NCI-H187 treated with DMSO at 0.1 percent for 48 hours (cell line): ENCODE data around the gene GRIA4.
"Not testable (repeated sequence)": the region's sequence is repeated elsewhere in the genome, so short reads cannot be mapped to it uniquely, and the experiment has no call there.

Experiments used
- DNase-seq: peaks from one replicate; lab custom pipeline; 2025; lab: John Stamatoyannopoulos, UW

The GRIA4 gene

DNA sequence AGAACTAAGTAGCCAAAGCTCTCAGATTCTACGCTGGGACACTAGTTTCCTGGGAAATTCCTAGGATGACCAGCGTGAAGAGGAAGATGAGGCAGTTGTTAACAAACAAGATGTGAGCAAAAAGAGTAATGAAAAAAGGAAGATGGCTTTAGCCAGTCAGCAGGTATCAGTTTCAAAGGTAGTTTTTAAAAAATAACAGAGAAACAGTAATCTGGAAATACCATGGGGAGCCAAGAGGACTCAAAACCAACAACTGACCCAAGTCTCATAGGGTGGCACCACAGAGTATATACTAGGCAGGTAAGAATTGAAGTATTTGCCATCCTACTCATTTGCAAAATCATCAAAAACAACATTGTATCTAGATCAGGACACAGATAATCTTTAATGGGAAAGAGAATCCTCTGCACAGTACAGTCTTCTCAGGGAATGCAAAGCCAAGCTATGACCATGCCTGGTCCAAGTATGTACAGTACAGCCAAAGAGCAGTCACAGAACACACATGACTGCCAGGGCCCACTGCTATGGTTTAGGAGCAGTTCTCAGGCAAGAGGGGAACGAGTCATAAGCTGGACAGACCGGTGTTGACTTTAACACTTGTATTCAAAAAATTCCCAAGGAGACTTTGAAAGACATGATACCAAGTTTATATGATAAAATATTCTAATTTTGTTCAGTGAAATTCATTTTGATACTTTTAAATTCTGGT is 391.6 kb downstream of the GRIA4 start:
- DNase-seq: no peak

DNA sequence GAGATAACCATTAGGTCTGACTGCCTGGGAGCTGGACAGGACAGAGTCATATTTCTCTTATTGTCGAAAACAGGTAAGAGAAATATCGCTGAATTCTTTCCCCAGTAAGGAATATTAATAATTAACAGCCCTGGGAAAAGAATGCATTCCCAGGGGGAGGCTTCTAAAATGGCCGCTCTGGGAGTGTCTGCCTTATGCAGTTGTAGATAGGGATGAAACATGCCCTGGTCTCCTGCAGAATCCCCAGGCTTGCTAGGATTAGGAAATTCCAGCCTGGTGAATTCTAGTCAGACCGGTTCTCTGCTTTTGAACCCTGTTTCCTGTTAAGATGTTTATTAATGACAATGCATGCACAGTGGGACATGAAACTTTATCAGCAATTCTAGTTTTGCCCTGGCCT is 393.2 kb downstream of the GRIA4 start:
- not testable (repeated sequence) for DNase-seq

DNA sequence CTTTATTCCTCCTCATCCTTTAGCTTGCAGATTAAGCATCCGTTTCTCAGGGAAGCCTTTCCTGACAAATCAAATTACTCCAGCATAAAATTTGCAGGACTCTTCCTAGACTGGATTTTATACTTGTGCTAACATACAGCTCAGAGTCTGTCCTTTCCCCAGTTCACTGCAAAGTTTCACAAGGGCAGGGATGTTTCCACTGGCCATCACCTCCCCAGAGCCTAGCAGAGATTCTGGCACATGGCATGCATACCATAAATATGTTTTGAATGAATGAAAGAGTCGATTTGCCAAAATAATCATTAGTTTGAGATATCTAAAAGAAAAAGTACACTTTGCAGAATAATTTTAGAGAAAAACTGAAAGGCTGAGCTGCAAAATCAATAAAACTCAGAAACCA is 401.6 kb downstream of the GRIA4 start:
- no peak for DNase-seq

DNA sequence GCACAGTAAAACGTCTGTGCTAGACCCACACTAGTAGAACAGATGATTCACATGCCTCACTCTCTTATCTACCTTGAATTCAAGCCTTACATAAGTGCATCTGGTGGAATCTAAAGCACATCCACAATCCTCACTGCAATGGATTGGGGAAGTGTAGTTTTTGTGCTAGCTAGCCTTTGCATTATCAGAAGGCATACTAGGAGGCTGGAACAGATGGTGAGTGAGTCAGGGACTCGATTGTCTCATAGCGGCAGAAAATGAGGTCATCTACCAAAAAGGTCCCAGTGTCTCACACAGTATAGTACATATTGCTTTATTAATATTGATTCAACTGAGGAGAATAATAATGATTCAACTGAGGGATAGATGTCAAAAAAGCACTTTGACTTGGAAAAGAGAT is 402.9 kb downstream of the GRIA4 start:
- no peak for DNase-seq

DNA sequence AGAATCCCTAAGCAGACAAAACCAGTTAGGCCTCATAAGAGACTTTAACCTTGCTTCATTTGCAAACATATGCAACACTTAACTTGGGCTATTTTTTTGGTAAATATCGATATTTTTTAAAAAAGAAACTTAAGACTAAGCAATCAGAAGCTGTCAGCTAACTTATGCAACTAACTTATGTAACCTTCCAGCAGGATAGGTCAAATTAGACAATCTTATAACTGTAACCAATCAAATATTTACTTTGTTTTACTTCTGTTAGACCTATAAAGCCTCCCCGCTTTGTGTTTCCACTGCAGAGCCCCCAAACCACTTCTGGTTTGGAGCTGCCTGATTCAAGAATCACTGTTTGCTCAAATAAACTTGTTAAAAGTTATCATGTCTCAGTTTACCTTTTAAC is 404.2 kb downstream of the GRIA4 start:
- DNase-seq: no peak

DNA sequence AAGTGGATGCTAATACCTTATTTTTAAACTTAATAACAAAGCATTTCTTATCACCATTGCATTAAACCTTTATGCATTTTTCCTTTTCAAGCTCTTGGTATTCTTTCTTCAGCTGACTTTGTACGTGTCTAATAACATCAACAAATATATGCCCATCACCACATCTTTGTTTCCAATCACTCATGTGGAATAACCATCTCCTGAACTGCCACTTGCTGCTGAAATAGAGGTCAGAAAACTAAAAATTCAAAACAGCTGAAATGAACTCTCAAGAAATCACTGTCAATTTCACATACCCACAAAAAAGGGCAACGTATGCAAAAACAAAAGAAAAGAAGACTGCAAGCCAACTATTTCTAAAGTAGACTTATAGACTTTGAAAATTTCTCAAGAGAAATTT is 404.7 kb downstream of the GRIA4 start:
- no peak for DNase-seq

DNA sequence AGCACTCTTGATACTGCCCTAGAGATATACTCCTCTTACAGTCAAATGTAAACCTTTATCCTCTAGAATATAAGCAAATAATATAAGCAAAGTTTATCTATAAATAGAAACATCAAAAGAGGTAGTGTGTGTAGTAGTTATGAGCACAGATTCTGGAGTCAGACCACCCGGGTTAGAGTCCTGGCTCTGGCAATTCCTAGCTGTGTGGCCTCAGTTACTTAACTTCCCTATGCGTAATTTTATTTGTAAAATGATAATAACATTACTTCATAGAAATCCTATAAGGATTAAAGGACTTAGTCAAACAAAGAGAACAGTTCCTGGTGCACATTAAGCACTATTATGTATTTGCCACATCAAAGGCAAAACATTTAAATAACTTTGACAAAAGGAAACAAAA is 405.2 kb downstream of the GRIA4 start:
- no peak for DNase-seq

DNA sequence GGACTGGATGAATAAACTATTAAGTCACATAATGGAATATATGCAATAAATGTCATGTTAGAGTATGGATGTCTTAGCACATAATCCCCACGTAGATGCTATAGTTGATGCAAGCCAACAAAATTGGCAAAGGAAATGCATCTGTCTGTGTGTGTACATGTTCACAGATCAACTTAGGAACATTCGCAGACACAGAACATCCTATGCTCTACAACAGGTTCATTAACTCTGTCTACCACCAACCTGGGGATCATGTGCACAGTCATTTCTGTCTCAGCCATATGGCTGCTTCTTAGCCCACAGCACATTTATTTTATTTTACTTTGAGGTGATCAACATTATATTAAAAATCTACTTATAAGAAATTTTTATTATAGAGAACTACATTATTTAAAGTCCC is 407.2 kb downstream of the GRIA4 start:
- DNase-seq: no peak

DNA sequence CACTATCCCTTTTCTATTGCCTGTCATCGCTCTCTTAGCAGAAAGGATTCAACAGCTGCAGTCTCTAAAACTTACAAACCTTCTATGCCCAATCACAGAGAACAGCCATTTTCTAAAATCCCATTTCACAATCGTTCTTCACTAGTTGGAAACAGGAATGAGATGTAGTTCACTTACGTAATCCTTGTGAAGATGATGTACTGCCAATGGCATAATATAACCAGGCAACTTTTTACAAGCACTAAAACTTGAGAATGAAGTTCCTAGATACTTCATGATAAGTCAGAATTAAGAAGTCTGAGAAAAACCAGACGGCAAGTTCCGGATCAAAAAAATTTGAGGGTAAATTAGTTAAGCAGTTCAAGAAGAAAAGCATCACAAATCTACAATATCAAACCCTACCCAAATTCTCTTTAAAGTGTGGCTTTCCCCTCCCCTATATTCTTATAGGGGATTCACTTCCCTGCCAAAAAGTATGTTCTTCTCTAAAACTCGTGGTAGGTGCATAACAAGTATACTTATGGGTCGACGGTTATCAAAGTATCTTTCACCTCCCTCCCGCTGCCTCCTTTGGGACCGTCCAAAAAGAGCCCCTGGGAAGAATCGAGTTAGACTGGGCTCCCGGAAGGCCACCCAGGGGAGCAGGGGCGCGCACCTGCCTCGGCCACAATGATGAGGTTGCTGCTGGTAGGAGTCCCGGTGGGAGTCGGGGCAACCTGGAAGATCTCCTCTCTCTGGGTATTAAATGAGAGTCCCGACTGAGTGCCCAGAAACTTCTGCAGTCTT is 411.5 kb downstream of the GRIA4 start:
- DNase-seq: no peak

DNA sequence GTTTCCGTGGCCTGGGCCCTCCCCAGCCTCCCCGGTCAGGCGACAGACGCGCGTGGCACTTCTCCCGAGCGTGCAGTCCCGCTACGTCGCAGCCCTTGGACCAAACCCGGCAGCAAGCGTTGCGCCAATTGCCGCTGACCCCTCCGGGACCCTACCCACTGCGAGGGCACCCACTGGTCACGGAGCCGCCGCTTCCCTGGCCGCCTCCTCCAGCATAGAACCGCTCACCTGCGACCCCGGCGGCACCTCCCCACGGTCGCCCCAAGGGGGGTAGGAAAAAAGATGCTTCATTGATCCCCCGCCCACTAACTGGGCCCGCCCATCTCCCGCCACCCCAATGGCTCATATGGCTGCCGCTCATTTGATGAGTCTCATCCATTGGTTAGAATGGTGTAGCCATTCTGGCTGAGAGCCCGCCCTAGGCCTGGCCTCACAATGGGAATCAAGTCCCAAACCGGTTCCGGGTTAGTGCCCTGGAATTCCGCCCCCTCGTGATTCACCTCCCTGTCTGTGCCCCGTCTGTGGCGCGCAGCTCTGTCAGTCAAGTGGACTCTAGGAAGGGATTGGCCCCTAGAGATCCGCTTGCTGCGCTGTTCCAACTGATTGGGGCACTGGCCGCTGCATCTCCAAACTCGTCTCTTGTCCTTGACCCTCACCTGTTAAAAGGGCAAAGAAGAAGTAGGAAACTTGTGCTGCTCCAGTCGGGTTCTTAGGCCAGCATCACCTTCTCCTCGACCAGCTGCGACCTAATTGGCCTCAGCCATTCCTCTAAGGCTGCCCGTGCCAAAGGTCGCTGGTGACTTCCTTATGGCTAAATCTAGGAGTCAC is 412.3 kb downstream of the GRIA4 start, which contains the start of gene MSANTD4:
Gene MSANTD4, minus strand, starts transcription at position 274 of the 828 bp plus-strand sequence. CDS start 11,323 bp downstream, outside the sequence.
- DNase-seq: peak; percentile 93

DNA sequence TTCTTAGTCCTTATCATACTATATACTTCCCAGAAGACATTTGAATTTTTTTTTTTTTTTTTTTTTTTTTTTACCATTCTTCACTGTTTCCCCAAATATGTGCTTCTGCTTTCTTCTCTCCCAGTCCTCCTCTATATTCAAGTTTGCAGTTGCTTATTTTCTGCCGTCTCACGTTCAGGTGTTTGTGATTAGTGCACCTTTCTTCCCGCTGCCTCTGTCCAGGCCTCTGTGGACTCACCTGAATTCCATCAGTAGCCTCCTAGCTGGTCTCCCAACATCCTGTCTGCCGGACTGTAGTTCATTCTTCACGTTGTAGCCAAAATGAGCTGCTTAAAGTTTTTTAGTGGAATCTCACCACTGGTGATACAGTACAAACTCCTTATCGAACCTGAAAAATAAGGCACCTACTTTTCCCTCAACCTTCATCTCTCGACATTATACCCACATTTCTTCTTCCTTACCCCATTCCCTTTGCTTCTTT is 413.0 kb downstream of the GRIA4 start:
- DNase-seq: no peak

DNA sequence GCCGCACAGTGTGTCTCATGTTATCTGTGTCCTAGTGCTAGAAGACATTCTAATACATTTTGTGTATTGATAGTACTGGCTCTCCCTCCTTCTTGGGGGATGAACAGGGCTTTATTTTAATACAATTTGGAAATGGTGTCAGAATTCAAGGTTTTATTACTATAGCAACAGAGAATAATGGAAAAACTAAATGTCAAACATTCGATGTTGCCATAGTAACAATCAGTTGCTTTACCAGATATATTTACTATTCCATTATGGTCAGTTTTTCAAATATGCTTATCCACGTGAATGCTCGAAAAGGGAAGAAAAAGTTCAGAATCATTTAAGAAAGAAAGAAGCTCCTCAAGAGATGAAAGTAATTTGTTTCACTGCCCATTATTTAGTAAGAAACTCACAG is 420.7 kb downstream of the GRIA4 start:
- DNase-seq: no peak

DNA sequence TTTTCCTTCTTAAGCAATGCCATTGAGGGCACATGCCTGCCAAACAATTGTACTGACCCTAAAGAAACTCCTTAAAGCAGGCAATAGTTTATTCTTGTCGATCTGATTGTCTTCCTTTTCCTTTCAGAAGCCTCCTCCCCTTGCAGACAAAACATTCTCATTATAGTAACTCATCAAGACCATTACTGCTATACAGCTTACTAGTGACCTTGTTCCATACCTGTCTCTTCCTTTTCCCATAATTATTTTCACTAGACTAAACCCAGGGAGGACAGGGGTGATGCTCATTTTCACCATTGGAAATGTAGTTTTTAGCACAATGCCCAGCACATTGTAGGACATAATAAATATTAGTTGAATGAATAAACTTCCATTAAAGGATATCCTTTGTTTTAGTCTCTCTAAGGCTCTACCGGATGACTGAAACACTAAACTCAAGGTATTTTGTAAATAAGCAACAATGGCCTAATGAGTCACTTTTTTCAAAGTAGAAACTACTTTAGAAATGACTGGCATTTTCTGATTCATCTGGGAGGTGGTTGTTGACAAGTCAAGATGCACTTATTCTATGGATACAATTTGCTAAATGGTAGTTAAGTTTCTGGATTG is 421.4 kb downstream of the GRIA4 start:
- DNase-seq: no peak
